GM18526 (cell line): ENCODE measurements around the gene ASIC3.

Source experiments
- POLR2A ChIP-seq: IDR thresholded peaks from 3 replicates; pipeline ENCODE4 v1.6.1; 2011; ENCODE audit not compliant: insufficient read length; ENCODE audit errors: extremely low read depth

ASIC3 gene

DNA sequence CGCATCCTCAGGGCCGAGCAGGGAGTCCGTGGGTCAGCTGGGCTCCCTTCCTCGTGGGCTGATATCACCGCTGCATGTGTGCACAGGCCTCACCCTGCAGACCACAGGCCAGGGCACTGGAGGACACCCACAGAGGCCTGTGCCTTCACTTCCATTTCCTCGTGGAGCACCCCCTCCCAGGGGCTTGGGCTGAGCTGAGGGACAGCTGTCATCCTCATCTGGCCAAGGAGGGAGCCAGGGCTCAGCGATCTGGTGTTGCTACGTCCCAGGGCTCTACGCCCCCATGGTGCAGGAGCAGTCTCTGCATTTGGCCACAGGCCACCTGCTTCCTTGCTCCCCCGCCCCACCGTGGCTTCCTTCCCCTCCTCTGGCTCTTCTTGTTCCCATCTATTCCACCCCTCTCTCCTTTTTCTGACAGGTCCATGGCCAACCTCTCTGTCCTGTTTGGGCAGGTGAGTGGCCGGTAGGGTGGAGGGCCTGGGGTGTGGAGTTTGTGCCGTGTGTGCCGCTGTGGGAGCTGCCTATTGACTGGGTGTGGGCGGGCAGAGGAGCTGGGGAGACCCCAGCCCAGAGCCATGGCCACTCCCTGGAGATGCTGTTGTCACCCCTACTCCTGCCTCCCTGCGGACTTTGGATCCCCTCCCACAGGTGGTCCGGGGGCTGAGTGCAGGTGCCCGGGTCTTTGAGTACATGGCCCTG is 8.3 kb upstream of the ASIC3 start:
- no peak for TF ChIP-seq POLR2A

DNA sequence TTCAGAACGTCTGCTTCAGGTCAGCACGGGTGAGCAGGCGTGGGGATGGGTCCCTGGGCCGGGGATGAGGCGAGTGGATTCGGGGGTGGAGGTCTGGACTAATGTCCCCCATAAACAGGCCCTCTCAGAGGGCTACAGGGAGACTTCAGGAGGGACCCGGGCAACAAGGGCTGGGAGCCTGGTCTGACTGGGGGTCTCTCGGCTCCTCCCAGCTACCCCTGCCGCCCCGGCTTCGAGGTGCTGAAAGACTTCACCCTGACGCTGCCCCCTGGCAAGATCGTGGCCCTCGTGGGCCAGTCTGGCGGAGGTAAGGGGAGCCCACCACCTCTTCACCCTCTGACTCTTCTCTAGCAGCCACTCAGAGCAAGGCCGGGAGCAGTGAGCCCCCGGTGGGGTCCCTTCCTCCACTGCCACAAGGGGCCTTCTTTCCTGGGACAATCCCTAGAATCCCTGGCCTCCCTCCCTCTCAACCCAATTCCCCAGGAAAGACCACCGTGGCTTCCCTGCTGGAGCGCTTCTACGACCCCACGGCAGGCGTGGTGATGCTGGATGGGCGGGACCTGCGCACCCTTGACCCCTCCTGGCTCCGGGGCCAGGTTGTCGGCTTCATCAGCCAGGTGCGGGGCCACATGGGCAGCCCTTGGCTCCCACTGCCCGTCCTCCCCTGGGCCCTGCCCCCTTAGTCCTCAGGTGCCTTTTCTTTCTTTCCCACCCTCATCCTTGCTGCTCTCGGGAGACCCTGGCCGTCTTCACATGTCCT is 7.5 kb upstream of the ASIC3 start:
- no peak for TF ChIP-seq POLR2A

DNA sequence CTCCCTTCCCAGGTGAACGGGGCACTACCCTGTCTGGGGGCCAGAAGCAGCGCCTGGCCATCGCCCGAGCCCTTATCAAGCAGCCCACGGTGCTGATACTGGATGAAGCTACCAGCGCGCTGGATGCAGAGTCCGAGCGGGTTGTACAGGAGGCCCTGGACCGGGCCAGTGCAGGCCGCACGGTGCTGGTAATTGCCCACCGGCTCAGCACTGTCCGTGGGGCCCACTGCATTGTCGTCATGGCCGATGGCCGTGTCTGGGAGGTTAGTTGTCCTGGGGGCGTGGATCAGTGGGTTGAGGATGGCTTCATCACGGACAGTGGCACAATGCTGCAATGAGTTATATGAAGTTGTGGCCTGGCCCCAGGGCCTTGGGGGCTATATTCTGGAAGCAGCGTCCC is 4.4 kb upstream of the ASIC3 start:
- no peak for TF ChIP-seq POLR2A

DNA sequence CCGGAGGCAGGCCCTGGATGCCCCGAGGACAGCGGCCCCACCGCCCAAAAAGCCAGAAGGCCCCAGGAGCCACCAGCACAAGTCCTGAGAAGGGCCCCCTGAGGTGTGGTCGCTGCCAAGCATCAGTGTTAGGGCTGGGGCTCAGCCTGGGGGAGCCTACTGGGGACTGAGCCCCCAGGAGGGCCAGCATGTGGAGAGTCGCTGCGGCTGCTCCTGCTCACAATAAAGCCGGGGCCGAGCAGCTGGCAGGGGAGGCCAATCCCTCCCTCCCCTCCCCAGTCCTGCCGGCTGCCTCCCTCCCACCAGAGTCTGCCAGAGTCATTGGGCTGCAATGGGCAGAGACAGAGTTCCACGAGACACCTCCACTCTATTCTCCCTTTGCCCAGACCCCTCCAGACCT is 3.1 kb upstream of the ASIC3 start:
- TF ChIP-seq POLR2A: no peak

DNA sequence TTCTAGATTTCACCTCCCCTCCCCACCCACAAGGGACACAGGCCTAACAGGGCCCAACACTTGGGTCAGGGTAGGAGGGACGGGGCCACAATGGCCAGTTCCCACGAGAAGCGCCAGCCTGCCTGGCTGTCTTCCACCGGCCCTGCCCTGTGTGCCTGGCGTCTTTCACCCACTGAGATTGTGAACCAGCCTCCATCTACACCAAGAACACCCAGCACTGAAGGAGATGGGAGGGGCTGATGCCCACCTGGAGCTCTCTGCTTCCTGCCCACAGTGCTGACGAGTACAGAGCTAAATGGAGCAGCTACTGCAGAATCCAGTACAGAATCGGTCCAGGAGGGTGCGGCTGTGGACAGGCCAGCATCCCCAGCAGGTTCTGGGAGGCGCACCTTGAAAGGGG is 2.4 kb upstream of the ASIC3 start:
- no peak for TF ChIP-seq POLR2A

DNA sequence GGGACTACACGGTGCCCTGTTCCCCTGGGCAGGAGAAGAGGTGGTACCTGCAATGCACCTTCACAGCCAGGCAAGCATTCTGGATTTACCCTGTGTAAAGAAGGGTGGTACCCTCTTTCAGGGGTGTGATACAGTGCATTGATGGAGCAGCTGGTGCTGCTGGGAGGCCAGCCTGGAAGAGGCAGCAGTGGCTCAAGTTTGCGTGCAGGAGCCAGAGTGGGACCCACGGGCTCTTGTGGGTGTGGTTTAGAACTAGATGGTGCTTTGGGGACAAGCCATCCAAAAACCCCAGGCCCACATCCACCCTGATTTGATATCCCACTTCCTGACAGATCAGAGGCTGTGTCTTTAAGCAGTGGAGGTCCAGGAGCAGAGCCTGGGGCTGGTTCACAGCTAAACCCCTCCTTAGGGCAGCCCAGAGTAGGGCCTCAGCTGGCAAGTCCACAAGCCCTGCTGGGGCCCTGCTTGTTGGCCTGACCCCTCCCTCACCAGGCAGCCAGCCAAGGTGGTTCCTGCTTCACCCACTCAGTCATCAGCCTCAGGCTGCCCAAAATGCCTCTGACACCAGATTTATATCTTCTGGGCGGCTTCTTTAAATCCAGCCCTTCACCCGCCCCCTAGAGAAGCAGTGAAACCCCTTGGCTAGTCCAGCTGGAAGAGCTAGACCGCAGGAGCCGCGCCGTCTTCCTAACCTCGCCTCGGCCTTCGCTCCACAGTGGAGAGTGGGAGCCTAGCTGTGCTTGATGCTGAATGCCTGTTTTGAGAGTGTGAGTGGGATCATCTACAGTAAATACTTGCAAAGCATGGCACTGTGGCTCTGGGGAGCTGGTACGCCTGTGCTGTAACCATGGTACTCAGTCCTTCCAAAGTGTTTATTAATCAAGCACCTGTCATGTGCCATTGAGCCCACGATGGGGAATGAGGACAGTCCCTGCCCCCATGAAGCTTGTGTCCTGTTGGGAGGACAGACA is 1.4 kb upstream of the ASIC3 start:
- no peak for TF ChIP-seq POLR2A

DNA sequence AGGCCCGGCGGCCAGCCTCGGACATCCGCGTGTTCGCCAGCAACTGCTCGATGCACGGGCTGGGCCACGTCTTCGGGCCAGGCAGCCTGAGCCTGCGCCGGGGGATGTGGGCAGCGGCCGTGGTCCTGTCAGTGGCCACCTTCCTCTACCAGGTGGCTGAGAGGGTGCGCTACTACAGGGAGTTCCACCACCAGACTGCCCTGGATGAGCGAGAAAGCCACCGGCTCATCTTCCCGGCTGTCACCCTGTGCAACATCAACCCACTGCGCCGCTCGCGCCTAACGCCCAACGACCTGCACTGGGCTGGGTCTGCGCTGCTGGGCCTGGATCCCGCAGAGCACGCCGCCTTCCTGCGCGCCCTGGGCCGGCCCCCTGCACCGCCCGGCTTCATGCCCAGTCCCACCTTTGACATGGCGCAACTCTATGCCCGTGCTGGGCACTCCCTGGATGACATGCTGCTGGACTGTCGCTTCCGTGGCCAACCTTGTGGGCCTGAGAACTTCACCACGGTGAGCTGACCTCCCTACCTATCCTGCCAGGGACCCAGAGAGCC is 656 bp downstream of the ASIC3 start:
- no peak for TF ChIP-seq POLR2A

DNA sequence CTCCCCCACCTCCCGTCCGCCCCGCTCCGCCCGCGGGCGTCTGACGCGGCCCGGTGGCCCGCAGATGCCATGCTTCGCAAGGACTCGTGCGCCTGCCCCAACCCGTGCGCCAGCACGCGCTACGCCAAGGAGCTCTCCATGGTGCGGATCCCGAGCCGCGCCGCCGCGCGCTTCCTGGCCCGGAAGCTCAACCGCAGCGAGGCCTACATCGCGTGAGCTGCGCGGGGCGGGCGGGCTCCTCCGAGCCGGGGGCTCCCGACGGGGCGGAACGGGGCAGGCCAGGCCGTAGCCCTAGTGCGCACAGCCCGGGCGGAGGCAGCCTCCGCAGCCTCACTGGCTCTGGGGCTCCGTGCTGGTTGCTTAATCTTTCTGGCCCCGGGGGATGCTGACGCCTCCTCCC is 2.8 kb downstream of the ASIC3 start:
- no peak for TF ChIP-seq POLR2A

DNA sequence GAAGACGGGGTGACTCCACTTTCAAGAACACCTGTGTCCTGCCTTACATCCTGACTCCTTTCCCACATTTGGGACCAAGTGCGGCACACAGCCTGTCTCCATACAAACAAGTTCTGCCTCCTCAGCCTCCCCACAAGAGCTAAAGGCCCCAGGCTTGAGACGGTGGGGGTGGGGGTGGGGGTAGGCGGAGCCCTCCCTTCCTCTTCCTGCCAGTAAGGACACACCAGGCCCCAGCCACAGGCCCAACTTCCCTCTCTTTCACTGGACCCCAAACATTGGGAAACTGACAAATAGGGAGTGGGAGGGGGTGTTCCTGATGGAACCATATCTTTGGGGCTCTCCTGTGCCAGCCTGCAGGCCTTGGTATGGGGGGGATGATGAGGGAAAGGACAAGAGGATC is 4.8 kb downstream of the ASIC3 start:
- no peak for TF ChIP-seq POLR2A

DNA sequence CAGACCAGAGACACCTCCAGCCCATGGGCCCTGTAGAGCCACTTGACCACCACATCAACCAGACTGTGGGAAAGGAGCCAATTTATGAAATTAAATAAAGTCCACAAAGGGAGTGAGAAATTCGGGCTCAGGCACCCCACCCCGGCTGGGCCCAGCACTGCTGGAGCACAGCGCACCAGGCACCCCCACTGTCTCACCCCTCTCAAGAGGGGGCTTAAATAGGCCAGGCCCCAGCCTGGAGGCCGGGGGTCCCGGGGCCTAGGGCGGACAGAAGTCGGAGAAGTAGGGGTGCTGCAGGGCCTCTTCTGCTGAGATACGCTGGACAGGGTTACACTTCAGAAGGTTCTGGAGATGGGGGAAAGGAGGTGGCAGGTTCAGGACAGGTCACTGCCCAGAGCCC is 5.4 kb downstream of the ASIC3 start:
- no peak for TF ChIP-seq POLR2A

DNA sequence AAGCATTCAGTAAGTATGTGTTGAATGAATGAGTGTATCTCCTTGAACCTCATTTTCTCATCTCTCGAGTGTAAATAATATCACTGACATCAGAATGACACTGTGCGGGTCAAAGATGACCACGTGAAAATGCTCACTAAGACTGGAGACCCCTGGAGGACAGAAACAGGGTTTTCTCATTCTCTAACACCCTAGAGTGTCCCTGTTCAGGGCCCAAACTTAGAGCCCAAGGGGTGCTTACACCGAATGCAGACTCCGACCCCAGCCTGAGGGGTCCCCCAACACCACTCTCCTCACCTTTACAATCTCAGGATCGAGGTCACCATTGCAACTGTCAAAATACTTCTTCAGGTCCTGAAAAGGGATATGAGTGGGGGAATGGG is 7.9 kb downstream of the ASIC3 start:
- no peak for TF ChIP-seq POLR2A

DNA sequence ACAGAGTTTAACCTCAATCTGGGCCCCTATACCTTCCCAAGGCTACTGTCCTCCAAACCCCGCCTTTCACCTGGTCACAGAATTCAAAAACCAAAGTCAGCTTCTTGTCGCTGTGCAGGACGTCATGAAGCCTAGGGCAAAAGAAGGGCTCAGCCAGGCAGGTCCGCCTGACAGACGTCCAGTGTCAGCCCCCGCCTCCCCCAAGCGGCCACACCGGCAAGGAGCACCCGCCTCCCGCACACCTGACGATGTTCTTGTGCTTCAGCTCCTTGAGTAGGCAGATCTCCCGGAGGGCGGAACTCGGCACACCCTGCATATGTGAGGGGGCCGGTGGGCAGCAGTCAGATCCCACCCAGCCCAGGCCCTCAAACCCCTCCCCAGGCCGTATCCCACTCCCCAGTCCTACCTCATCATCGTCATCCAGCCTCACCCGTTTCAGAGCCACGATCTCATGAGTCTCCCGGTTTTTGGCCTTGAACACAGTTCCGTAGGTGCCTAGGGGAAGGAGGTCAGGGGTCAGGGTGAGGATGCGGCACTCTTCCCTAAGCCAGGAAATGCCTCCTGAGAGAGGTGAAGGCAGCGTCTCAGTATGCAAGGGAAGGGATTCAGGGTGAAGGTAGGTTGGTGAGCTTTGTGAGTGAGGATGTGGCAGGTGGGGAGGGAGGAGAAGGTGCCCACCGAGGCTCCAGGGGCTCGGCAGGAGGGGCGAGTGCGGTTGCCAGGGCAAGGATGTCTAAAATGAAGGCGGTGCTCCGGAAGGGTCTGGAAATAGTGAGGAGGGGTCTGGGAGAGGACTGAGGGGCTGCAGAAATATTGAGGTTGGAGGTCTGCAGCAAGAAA is 8.6 kb downstream of the ASIC3 start:
- no peak for TF ChIP-seq POLR2A

DNA sequence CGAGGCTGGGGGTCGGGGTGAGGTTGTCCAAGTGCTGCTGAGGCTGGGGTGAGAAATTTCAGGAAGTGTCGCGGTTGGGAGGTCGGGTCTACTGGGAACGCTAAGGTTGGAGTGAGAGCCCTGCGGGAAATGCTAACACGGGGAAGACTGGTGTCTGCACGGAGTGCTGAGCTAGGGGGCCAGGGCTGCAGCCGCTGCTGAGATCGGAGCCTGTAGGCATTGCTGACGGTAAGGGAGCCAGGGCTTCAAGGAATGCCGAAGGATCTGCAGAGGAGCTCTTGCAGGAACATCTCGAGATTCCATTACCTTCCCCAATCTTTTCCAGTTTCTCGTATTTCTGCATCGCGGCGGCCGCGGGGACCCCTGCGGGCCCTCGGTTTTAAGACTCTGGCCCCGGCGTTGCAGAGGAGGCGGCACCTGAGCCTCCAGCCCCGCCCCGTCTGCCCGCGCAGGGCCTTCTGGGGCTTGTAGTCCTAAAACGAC is 9.2 kb downstream of the ASIC3 start, which contains the start of gene CDK5:
TSS of gene CDK5 (minus strand) at position 392 of the 483 bp plus-strand sequence. CDS start at position 343, 49 bp downstream.
- no peak for TF ChIP-seq POLR2A
